T-helper 2 cell treated with Interferon-gamma antibody and Interleukin-4, amounts not matched to agents 5 μg/mL and 100 μg/mL, for 36 hours (primary cell): ENCODE data around the gene CTAG1B.
"Not testable (repeated sequence)": the region's sequence is repeated elsewhere in the genome, so short reads cannot be mapped to it uniquely, and the experiment has no call there.

ENCODE experiments used
- DNase-seq: peaks from one replicate; pipeline ENCODE4 v3.0.0; 2021; ENCODE audit warnings: low spot score
- H3K27ac Mint-ChIP-seq: one replicate; pipeline ENCODE4 v1.8.0; 2021; ENCODE audit warnings: mild to moderate bottlenecking, mixed read lengths
- H3K27me3 Mint-ChIP-seq: one replicate; pipeline ENCODE4 v1.8.0; 2021; ENCODE audit warnings: low read depth, mixed read lengths
- H3K36me3 Mint-ChIP-seq: one replicate; pipeline ENCODE4 v1.8.0; 2021; ENCODE audit warnings: low read depth, mixed read lengths
- H3K4me1 Mint-ChIP-seq: one replicate; pipeline ENCODE4 v1.8.0; 2021; ENCODE audit warnings: low read depth, mixed read lengths
- H3K4me3 Mint-ChIP-seq: one replicate; pipeline ENCODE4 v1.8.0; 2022; ENCODE audit warnings: mild to moderate bottlenecking, moderate library complexity, mixed read lengths
- H3K9me3 Mint-ChIP-seq: one replicate; pipeline ENCODE4 v1.8.0; 2021; ENCODE audit warnings: mixed read lengths

CTAG1B gene

GRCh38 chrX:154590415-154590814 is 28.7 kb downstream of the CTAG1B start:
- not testable (repeated sequence) for H3K9me3 Mint-ChIP-seq, H3K36me3 Mint-ChIP-seq, DNase-seq, H3K4me1 Mint-ChIP-seq, H3K27ac Mint-ChIP-seq, H3K4me3 Mint-ChIP-seq, H3K27me3 Mint-ChIP-seq

GRCh38 chrX:154584585-154585183 is 34.4 kb downstream of the CTAG1B start, which contains the start of gene CTAG1A:
Gene CTAG1A (plus strand): TSS chrX:154585133. CDS start chrX:154585207, 74 bp downstream.
- not testable (repeated sequence) for H3K9me3 Mint-ChIP-seq, H3K36me3 Mint-ChIP-seq, H3K4me3 Mint-ChIP-seq, H3K27ac Mint-ChIP-seq, H3K27me3 Mint-ChIP-seq, DNase-seq, H3K4me1 Mint-ChIP-seq

GRCh38 chrX:154582994-154583393 is 36.1 kb downstream of the CTAG1B start:
- H3K4me3 Mint-ChIP-seq, DNase-seq, H3K27ac Mint-ChIP-seq, H3K27me3 Mint-ChIP-seq, H3K4me1 Mint-ChIP-seq, H3K9me3 Mint-ChIP-seq, H3K36me3 Mint-ChIP-seq: not testable (repeated sequence)

- H3K4me3 Mint-ChIP-seq, H3K36me3 Mint-ChIP-seq, H3K27me3 Mint-ChIP-seq, H3K9me3 Mint-ChIP-seq, H3K27ac Mint-ChIP-seq, DNase-seq, H3K4me1 Mint-ChIP-seq: not testable (repeated sequence)
Measured at GRCh38 chrX:154575076-154575475, 44.0 kb downstream of the CTAG1B start.

GRCh38 chrX:154573061-154573460 is 46.0 kb downstream of the CTAG1B start:
- H3K36me3 Mint-ChIP-seq, H3K27ac Mint-ChIP-seq, H3K4me3 Mint-ChIP-seq, H3K4me1 Mint-ChIP-seq, DNase-seq, H3K27me3 Mint-ChIP-seq, H3K9me3 Mint-ChIP-seq: not testable (repeated sequence)

- not testable (repeated sequence) for H3K27ac Mint-ChIP-seq, H3K4me1 Mint-ChIP-seq, H3K36me3 Mint-ChIP-seq
Measured at GRCh38 chrX:154570361-154570760, 48.7 kb downstream of the CTAG1B start.

More at GRCh38 chrX:154570361-154570760, 48.7 kb downstream of the CTAG1B start:
- not testable (repeated sequence) for DNase-seq, H3K27me3 Mint-ChIP-seq, H3K4me3 Mint-ChIP-seq, H3K9me3 Mint-ChIP-seq
